GM23338 (cell line): Measurements from ENCODE around the gene LIMCH1. TPM values are rescaled to one million over a fixed set of nuclear protein-coding genes. Genes with fewer than 3 reads are reported as not detected.

Experiments used
- ATAC-seq: fragments of 200-7000 bp; cut with Tn5 transposase; 3 replicates; pipeline ENCODE4 v1.9.1; 2020
- DNase-seq: peaks from one replicate; pipeline ENCODE4 v3.0.0-alpha.2; 2015; ENCODE audit warnings: low spot score
- H2AFZ ChIP-seq: fragments of 200-600 bp; sonication (generic); 2 replicates; pipeline ENCODE4 v1.8.0; 2016; ENCODE audit warnings: antibody characterized with exemption, mild to moderate bottlenecking, moderate library complexity
- H3F3A ChIP-seq: fragments of 200-600 bp; sonication (generic); replicated peaks from 2 replicates; pipeline ENCODE4 v1.8.0; 2017; ENCODE audit warnings: antibody characterized with exemption, mixed run types, low read depth
- H3K27ac ChIP-seq: fragments of 200-600 bp; sonication (generic); 2 replicates; pipeline ENCODE4 v1.6.1; 2016; ENCODE audit warnings: low read depth
- H3K27me3 ChIP-seq: fragments of 200-600 bp; sonication (generic); 2 replicates; pipeline ENCODE4 v1.8.0; 2016; ENCODE audit warnings: mild to moderate bottlenecking, mixed run types, moderate library complexity; ENCODE audit not compliant: insufficient read depth
- H3K36me3 ChIP-seq: fragments of 200-600 bp; sonication (generic); 2 replicates; pipeline ENCODE4 v1.8.0; 2016; ENCODE audit warnings: mild to moderate bottlenecking; ENCODE audit not compliant: insufficient read depth
- H3K4me1 ChIP-seq: fragments of 200-600 bp; sonication (generic); 2 replicates; pipeline ENCODE4 v1.8.0; 2016; ENCODE audit warnings: mild to moderate bottlenecking, moderate library complexity; ENCODE audit not compliant: insufficient read depth
- H3K4me2 ChIP-seq: fragments of 200-600 bp; sonication (generic); 2 replicates; pipeline ENCODE4 v1.7.1; 2017; ENCODE audit warnings: mixed run types
- H3K4me3 ChIP-seq: fragments of 200-600 bp; sonication (generic); 2 replicates; pipeline ENCODE4 v1.6.1; 2016; ENCODE audit warnings: mixed run types
- H3K79me2 ChIP-seq: fragments of 200-600 bp; sonication (generic); replicated peaks from 2 replicates; pipeline ENCODE4 v1.8.0; 2017; ENCODE audit warnings: mild to moderate bottlenecking; ENCODE audit not compliant: insufficient read depth
- H3K9me2 ChIP-seq: fragments of 200-600 bp; sonication (generic); 2 replicates; pipeline ENCODE4 v1.8.0; 2017; ENCODE audit not compliant: insufficient read depth
- H4K20me1 ChIP-seq: fragments of 200-600 bp; sonication (generic); replicated peaks from 2 replicates; pipeline ENCODE4 v1.8.0; 2017; ENCODE audit warnings: mild to moderate bottlenecking; ENCODE audit not compliant: insufficient read depth
- H3K27ac Mint-ChIP-seq: 2 replicates; pipeline ENCODE4 v1.8.0; 2020; ENCODE audit warnings: inconsistent platforms, mild to moderate bottlenecking, moderate library complexity, mixed read lengths
- H3K27me3 Mint-ChIP-seq: 3 replicates; pipeline ENCODE4 v1.8.0; 2022; ENCODE audit warnings: low read depth, mild to moderate bottlenecking, moderate library complexity, mixed read lengths, inconsistent platforms; ENCODE audit not compliant: insufficient read depth, poor library complexity
- H3K36me3 Mint-ChIP-seq: 3 replicates; pipeline ENCODE4 v1.8.0; 2021; ENCODE audit warnings: low read depth, mild to moderate bottlenecking, inconsistent platforms, moderate library complexity, mixed read lengths
- H3K4me1 Mint-ChIP-seq: 3 replicates; pipeline ENCODE4 v1.8.0; 2020; ENCODE audit warnings: mild to moderate bottlenecking, inconsistent platforms, mixed read lengths
- H3K4me3 Mint-ChIP-seq: 3 replicates; pipeline ENCODE4 v1.8.0; 2021; ENCODE audit warnings: moderate library complexity, mild to moderate bottlenecking, inconsistent platforms, mixed read lengths
- H3K9me3 Mint-ChIP-seq: 3 replicates; pipeline ENCODE4 v1.8.0; 2020; ENCODE audit warnings: moderate library complexity, mild to moderate bottlenecking, inconsistent platforms, mixed read lengths
- CREB1 ChIP-seq: fragments of 250-450 bp; sonication (Bioruptor Pico); IDR thresholded peaks from 2 replicates; pipeline ENCODE4 v1.5.0; 2020; ENCODE audit warnings: low read depth, mild to moderate bottlenecking, moderate library complexity
- CTCF ChIP-seq, 2 experiments: fragments of 200-600 bp in 1 of 2; sonication (generic) in 1 of 2; conservative IDR thresholded peaks; 2 replicates each; pipeline versions ENCODE4 v1.5.1 to v1.6.1; 2016 to 2017; ENCODE audit warnings: antibody characterized with exemption in 2 of 2, low read depth in 2 of 2, mild to moderate bottlenecking in 2 of 2, moderate library complexity in 1 of 2
- ETS1 ChIP-seq: IDR thresholded peaks from 2 replicates; pipeline ENCODE4 v1.6.1; 2016; ENCODE audit warnings: antibody characterized with exemption
- EZH2 ChIP-seq: fragments of 200-600 bp; sonication (generic); IDR thresholded peaks from one replicate; pipeline ENCODE4 v1.8.0; 2017; ENCODE audit warnings: antibody characterized with exemption, mild to moderate bottlenecking, low read depth; ENCODE audit not compliant: unreplicated experiment
- EZH2phosphoT487 ChIP-seq: fragments of 200-600 bp; sonication (generic); IDR thresholded peaks from one replicate; pipeline ENCODE4 v1.8.1; 2018; ENCODE audit warnings: antibody characterized with exemption; ENCODE audit not compliant: unreplicated experiment
- JUNB ChIP-seq: IDR thresholded peaks from one replicate; pipeline ENCODE4 v1.6.1; 2016; ENCODE audit warnings: antibody characterized with exemption; ENCODE audit not compliant: unreplicated experiment
- NANOG ChIP-seq: IDR thresholded peaks from 2 replicates; pipeline ENCODE4 v1.6.1; 2016; ENCODE audit warnings: antibody characterized with exemption, borderline replicate concordance
- POLR2AphosphoS5 ChIP-seq: IDR thresholded peaks from 2 replicates; pipeline ENCODE4 v1.6.1; 2016; ENCODE audit warnings: antibody characterized with exemption, low read depth
- REST ChIP-seq: IDR thresholded peaks from one replicate; pipeline ENCODE4 v1.6.1; 2018; ENCODE audit warnings: antibody characterized with exemption; ENCODE audit not compliant: unreplicated experiment
- STAT1 ChIP-seq: IDR thresholded peaks from one replicate; pipeline ENCODE4 v1.6.1; 2016; ENCODE audit warnings: antibody characterized with exemption; ENCODE audit not compliant: unreplicated experiment
- ZNF114 ChIP-seq: fragments of 250-450 bp; sonication (Bioruptor Pico); IDR thresholded peaks from 2 replicates; pipeline ENCODE4 v1.5.0; 2020; ENCODE audit warnings: mild to moderate bottlenecking, moderate library complexity
- ZNF331 ChIP-seq: fragments of 250-450 bp; sonication (Bioruptor Pico); IDR thresholded peaks from 2 replicates; pipeline ENCODE4 v1.5.0; 2020; ENCODE audit warnings: low read depth, mild to moderate bottlenecking, moderate library complexity
- ZNF462 ChIP-seq: fragments of 250-450 bp; sonication (Bioruptor Pico); IDR thresholded peaks from 2 replicates; pipeline ENCODE4 v1.5.0; 2020; ENCODE audit warnings: mild to moderate bottlenecking, moderate library complexity
- polyA plus RNA-seq: library from polyadenylated mRNA; unstranded; fragments of >200 nt; fragmentation: Nextera tagmentation; extraction: Ambion mirVana; gene quantifications from 2 replicates; pipeline ENCODE4 v1.2.1, GENCODE V29; 2016
- total RNA-seq: library from RNA; depleted of rRNA; stranded (reverse); fragments of >200 nt; shearing (Covaris generic); gene quantifications from 2 replicates; pipeline ENCODE4 v1.2.3, GENCODE V29; 2014

LIMCH1 gene
- total and polyA plus RNA-seq, 2 experiments from 2014 or later, result 1.5 TPM

DNA sequence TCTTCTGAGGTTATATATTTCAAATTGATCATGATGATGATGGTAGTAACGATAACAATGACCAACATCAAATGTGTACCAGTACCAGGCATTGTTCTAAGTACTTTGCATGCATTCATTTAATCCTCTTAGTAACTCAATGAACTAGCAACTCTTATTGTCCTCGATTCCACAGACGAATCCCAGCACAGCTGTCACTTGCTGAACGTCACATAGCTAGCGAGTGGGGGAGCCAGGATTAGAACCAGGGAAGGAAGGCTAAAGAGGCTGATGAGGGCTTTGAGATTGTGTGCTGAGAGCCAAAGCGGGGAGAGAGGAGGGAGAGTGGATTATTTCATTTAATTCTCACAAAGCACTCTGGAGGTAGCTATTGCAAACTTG lies 106.9 kb downstream of the LIMCH1 start:
- Histone ChIP-seq H3F3A (no peaks in the 10 kb centered on the region), H3K9me2 (no peaks in the 10 kb centered on the region; the same call in 1 of the 2 replicates), H3K79me2 (no peaks in the 10 kb centered on the region), H3K4me2 (peak overlapping the region; percentile 78), H3K4me1 (peaks cover 9% of the 10 kb centered on the region), H3K4me3 (peak overlapping the region; percentile 53), H3K27ac (no peak overlapping the region), H2AFZ (peak overlapping the region; percentile 94; the same call in 1 of the 2 replicates), H3K36me3 (no peaks in the 10 kb centered on the region), H4K20me1 (no peaks in the 10 kb centered on the region), H3K27me3 (peaks cover 11% of the 10 kb centered on the region)
- Mint-ChIP-seq H3K9me3 (no peaks in the 10 kb centered on the region), H3K27ac (no peak overlapping the region), H3K36me3 (no peaks in the 10 kb centered on the region), H3K4me1 (peaks cover 12% of the 10 kb centered on the region), H3K27me3 (peaks cover 9% of the 10 kb centered on the region), H3K4me3 (0 out of 3 replicates have a peak overlapping the region, but pooled peaks have one; percentile 66)
- DNase-seq (no peak), ATAC-seq (no peak)
- TF ChIP-seq EZH2 (no peak), JUNB (no peak), REST (no peak), ZNF462 (CRISPR knock-in tag) (no peak), ZNF114 (CRISPR knock-in tag) (no peak), POLR2AphosphoS5 (no peak), EZH2phosphoT487 (no peak), CTCF (conservative IDR thresholded peaks at IDR 0.05; ENCODE audit: low read depth in 2 of 2) (no peak), STAT1 (no peak), NANOG (no peak), ETS1 (no peak), ZNF331 (CRISPR knock-in tag) (no peak), CREB1 (CRISPR knock-in tag) (no peak)
